Neuronal stem cell (in vitro differentiated cells): ENCODE measurements around the gene OLFM2.

ENCODE experiments used
- DNase-seq: peaks from one replicate; pipeline ENCODE4 v3.0.0-alpha.2; 2013; ENCODE audit warnings: low spot score
- H2AFZ ChIP-seq: one replicate; pipeline ENCODE4 v1.6.1; 2013; ENCODE audit warnings: mild to moderate bottlenecking, low read length, inconsistent platforms
- H2AK5ac ChIP-seq: 2 replicates; pipeline ENCODE4 v1.6.1; 2013; ENCODE audit warnings: low read depth, mild to moderate bottlenecking, inconsistent platforms, low read length, moderate library complexity, mixed read lengths
- H2BK120ac ChIP-seq: 2 replicates; pipeline ENCODE4 v1.6.1; 2013; ENCODE audit warnings: low read depth, mild to moderate bottlenecking, inconsistent platforms, low read length, moderate library complexity, mixed read lengths
- H2BK12ac ChIP-seq: one replicate; pipeline ENCODE4 v1.6.1; 2013; ENCODE audit warnings: low read length, inconsistent platforms
- H2BK15ac ChIP-seq: 2 replicates; pipeline ENCODE4 v1.6.1; 2013; ENCODE audit warnings: mild to moderate bottlenecking, low read length, inconsistent platforms, mixed read lengths
- H2BK5ac ChIP-seq: one replicate; pipeline ENCODE4 v1.6.1; 2013; ENCODE audit warnings: inconsistent platforms, mild to moderate bottlenecking, low read length, moderate library complexity
- H3K14ac ChIP-seq: one replicate; pipeline ENCODE4 v1.6.1; 2013; ENCODE audit warnings: low read length, inconsistent platforms
- H3K18ac ChIP-seq: 2 replicates; pipeline ENCODE4 v1.6.1; 2013; ENCODE audit warnings: low read length, inconsistent platforms
- H3K23ac ChIP-seq: 2 replicates; pipeline ENCODE4 v1.6.1; 2013; ENCODE audit warnings: low read depth, mild to moderate bottlenecking, mixed read lengths, low read length, inconsistent platforms; ENCODE audit not compliant: poor library complexity
- H3K27ac ChIP-seq: replicated peaks from 3 replicates; pipeline ENCODE4 v1.5.1; 2013; ENCODE audit warnings: low read length, inconsistent platforms
- H3K27me3 ChIP-seq, 3 experiments: 2 replicates each; pipeline ENCODE4 v1.6.1; 2013; ENCODE audit warnings: low read length in 3 of 3, mild to moderate bottlenecking in 2 of 3, inconsistent platforms in 1 of 3, low read depth in 1 of 3, mixed read lengths in 1 of 3, moderate library complexity in 1 of 3; ENCODE audit not compliant: control insufficient read depth in 3 of 3, insufficient read depth in 3 of 3
- H3K36me3 ChIP-seq, 2 donors: replicated peaks in 1 of 2; 2 replicates each; pipeline ENCODE4 v1.6.1; 2013; ENCODE audit warnings: low read length in 2 of 2; ENCODE audit not compliant: control insufficient read depth in 2 of 2, insufficient read depth in 2 of 2
- H3K4ac ChIP-seq: 2 replicates; pipeline ENCODE4 v1.6.1; 2013; ENCODE audit warnings: inconsistent platforms, mild to moderate bottlenecking, low read length, moderate library complexity
- H3K4me1 ChIP-seq, 2 donors: 1 replicate in 1 of 2; 2 replicates in 1 of 2; pipeline ENCODE4 v1.6.1; 2013; ENCODE audit warnings: low read length in 2 of 2, low read depth in 1 of 2; ENCODE audit not compliant: control insufficient read depth in 2 of 2, insufficient read depth in 1 of 2
- H3K4me2 ChIP-seq: one replicate; pipeline ENCODE4 v1.6.1; 2013; ENCODE audit warnings: mild to moderate bottlenecking, low read length, inconsistent platforms; ENCODE audit not compliant: insufficient read depth, poor library complexity, severe bottlenecking
- H3K4me3 ChIP-seq, 2 donors: 2 replicates each; pipeline ENCODE4 v1.5.1; 2013; ENCODE audit warnings: low read length in 2 of 2, mild to moderate bottlenecking in 2 of 2, inconsistent platforms in 1 of 2, moderate library complexity in 1 of 2
- H3K79me1 ChIP-seq: one replicate; pipeline ENCODE4 v1.6.1; 2013; ENCODE audit warnings: low read depth, mild to moderate bottlenecking, inconsistent platforms, low read length, moderate library complexity
- H3K9ac ChIP-seq: one replicate; pipeline ENCODE4 v1.6.1; 2013; ENCODE audit warnings: mild to moderate bottlenecking, low read depth, low read length, inconsistent platforms; ENCODE audit not compliant: poor library complexity
- H3K9me3 ChIP-seq, 2 donors: replicated peaks in 1 of 2; 2 replicates each; pipeline versions ENCODE3 to v1.6.1; 2013; ENCODE audit warnings: low read length in 2 of 2, mild to moderate bottlenecking in 2 of 2, inconsistent platforms in 1 of 2, low read depth in 1 of 2, mixed read lengths in 1 of 2, moderate library complexity in 1 of 2; ENCODE audit not compliant: control insufficient read depth in 2 of 2, insufficient read depth in 1 of 2
- H4K8ac ChIP-seq: one replicate; pipeline ENCODE4 v1.6.1; 2013; ENCODE audit warnings: low read depth, mild to moderate bottlenecking, inconsistent platforms, low read length, moderate library complexity
- H4K91ac ChIP-seq: one replicate; pipeline ENCODE4 v1.6.1; 2013; ENCODE audit warnings: low read length, low read depth, mild to moderate bottlenecking, inconsistent platforms; ENCODE audit not compliant: poor library complexity
- WGBS, 2 donors: extraction: QIAGEN DNeasy Blood & Tissue Kit; methylation state at CpG; one replicate each; pipeline ENCODE4 v1.1.7; 2013; ENCODE audit warnings: missing lambda C conversion rate in 2 of 2, mixed read lengths in 1 of 2; ENCODE audit not compliant: insufficient read length in 2 of 2, insufficient replicate concordance in 1 of 2; ENCODE audit errors: extremely low coverage in 2 of 2; 5-methylcytosine and 5-hydroxymethylcytosine counted together

OLFM2 gene

DNA sequence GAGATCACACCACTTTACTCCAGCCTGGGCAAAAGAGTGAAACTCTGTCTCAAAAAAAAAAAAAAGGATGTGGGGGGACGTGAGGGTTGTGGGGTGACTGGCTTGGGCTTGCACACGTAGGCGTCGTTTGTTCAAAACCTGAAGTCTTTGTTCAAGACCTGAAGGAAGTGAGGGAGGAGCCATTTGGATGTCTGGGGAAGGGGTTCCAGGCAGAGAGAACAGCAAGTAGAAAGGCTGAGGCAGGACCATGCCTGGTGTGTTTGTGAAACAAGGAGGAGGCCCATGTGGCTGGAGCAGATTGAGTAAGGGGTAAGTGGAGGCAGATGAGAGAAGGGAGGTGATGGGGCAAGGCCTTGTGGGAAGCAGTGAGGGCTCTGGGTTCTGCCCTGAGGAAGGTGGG is 73.4 kb downstream of the OLFM2 start:
- Histone ChIP-seq H3K9ac (no peak overlapping the region), H2BK15ac (no peak overlapping the region), H2BK5ac (no peak overlapping the region), H3K4ac (no peak overlapping the region), H3K9me3 (no peaks in the 10 kb centered on the region), H3K4me2 (no peak overlapping the region), H3K4me1 (no peaks in the 10 kb centered on the region), H3K27me3 (no peaks in the 10 kb centered on the region), H2AFZ (no peak overlapping the region), H3K36me3 (no peaks in the 10 kb centered on the region), H3K27ac (no peak overlapping the region), H3K23ac (no peak overlapping the region), H2BK12ac (no peak overlapping the region), H3K79me1 (no peaks in the 10 kb centered on the region), H2AK5ac (no peak overlapping the region), H3K18ac (no peak overlapping the region), H3K14ac (no peak overlapping the region), H4K91ac (no peak overlapping the region), H4K8ac (no peak overlapping the region), H3K4me3 (no peak overlapping the region), H2BK120ac (no peak overlapping the region)
- DNase-seq = no peak
- no CpG with 5 or more reads among the region's 4 CpGs for WGBS, 2 donors

- Histone ChIP-seq H2AK5ac (no peak overlapping the region), H2AFZ (no peak overlapping the region), H3K14ac (no peak overlapping the region), H3K36me3 (no peaks in the 10 kb centered on the region), H3K9ac (no peak overlapping the region), H3K4me2 (no peak overlapping the region), H4K8ac (no peak overlapping the region), H4K91ac (no peak overlapping the region), H3K18ac (no peak overlapping the region), H3K79me1 (no peaks in the 10 kb centered on the region), H3K9me3 (peaks cover 0 to 1% of the 10 kb centered on the region in 2 donors), H3K27ac (no peak overlapping the region), H3K4ac (no peak overlapping the region), H3K27me3 (no peaks in the 10 kb centered on the region), H3K23ac (no peak overlapping the region), H3K4me3 (no peak overlapping the region), H2BK5ac (no peak overlapping the region), H3K4me1 (no peaks in the 10 kb centered on the region), H2BK120ac (no peak overlapping the region), H2BK15ac (no peak overlapping the region), H2BK12ac (no peak overlapping the region)
- no peak for DNase-seq
- WGBS, 2 donors = no CpG with 5 or more reads among the region's 1 CpG
Measured at GRCh38 chr19:9861503-9861902, 74.8 kb downstream of the OLFM2 start.

DNA sequence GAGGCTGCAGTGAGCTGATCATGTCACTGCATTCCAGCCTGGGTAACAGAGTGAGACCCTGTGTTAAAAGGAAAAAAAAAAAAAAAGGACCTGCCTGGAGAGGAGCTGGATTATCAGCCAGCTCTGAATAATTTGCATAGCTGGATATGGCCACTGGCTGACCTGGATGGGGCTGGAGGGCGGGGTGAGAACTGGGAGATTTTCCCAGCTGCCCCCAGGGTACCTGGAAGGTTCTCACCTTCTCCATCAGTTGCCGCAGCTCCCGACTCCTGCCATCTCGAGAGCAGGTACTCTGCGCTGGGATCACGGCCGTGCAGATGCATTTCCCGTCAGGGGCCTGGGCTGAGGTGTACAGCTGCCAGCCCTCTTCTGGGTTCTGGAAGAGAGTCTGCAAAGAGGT is 75.9 kb downstream of the OLFM2 start:
- H3K4me2 ChIP-seq = no peak overlapping the region
- no CpG with 5 or more reads among the region's 8 CpGs for WGBS, 2 donors
- no peak overlapping the region for H3K9ac ChIP-seq
- H3K14ac ChIP-seq = no peak overlapping the region
- H3K79me1 ChIP-seq = no peaks in the 10 kb centered on the region
- H2BK15ac ChIP-seq = no peak overlapping the region
- H2BK5ac ChIP-seq = no peak overlapping the region
- H2AFZ ChIP-seq = no peak overlapping the region
- no peak overlapping the region for H2BK12ac ChIP-seq
- H3K9me3 ChIP-seq = peaks cover 0 to 1% of the 10 kb centered on the region in 2 donors
- H3K18ac ChIP-seq = no peak overlapping the region
- H3K23ac ChIP-seq = no peak overlapping the region
- no peak overlapping the region for H3K27ac ChIP-seq
- no peak overlapping the region for H2BK120ac ChIP-seq
- H3K4ac ChIP-seq = no peak overlapping the region
- no peak overlapping the region for H4K91ac ChIP-seq
- no peak for DNase-seq
- no peak overlapping the region for H2AK5ac ChIP-seq
- peaks cover 0 to 3% of the 10 kb centered on the region in 2 donors for H3K36me3 ChIP-seq
- H3K4me1 ChIP-seq = no peaks in the 10 kb centered on the region
- no peak overlapping the region for H3K4me3 ChIP-seq
- H3K27me3 ChIP-seq = no peaks in the 10 kb centered on the region
- H4K8ac ChIP-seq = no peak overlapping the region

DNA sequence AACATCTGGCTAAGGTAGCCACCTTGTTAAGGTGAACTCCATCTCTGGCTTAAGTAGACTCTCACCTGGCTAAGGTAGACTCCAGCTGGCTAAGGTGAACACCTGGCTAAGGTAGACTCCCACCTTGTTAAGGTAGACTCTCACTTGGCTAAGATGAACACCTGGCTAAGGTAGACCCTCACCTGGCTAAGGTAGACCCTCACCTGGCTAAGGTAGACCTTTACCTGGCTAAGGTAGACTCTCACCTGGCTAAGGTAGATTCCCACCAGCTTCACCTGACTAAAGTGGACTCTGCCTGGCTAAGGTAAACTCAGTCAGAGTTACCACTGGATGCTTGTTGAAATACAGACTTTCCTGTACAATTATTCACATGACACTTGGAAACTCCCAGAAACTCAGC is 77.5 kb downstream of the OLFM2 start:
- H2BK120ac ChIP-seq = no peak overlapping the region
- no peak overlapping the region for H2AK5ac ChIP-seq
- no peak overlapping the region for H3K4me2 ChIP-seq
- no peak overlapping the region for H3K27ac ChIP-seq
- H4K8ac ChIP-seq = no peak overlapping the region
- peaks cover 0 to 3% of the 10 kb centered on the region in 2 donors for H3K36me3 ChIP-seq
- no peaks in the 10 kb centered on the region for H3K27me3 ChIP-seq
- DNase-seq = no peak
- no peak overlapping the region for H3K18ac ChIP-seq
- H3K14ac ChIP-seq = no peak overlapping the region
- no peak overlapping the region for H2AFZ ChIP-seq
- no peak overlapping the region for H2BK15ac ChIP-seq
- no peaks in the 10 kb centered on the region for H3K4me1 ChIP-seq
- H2BK5ac ChIP-seq = no peak overlapping the region
- no peak overlapping the region for H3K4ac ChIP-seq
- H3K79me1 ChIP-seq = no peaks in the 10 kb centered on the region
- H3K23ac ChIP-seq = no peak overlapping the region
- no peak overlapping the region for H3K9ac ChIP-seq
- H3K9me3 ChIP-seq = peaks cover 0 to 1% of the 10 kb centered on the region in 2 donors
- H2BK12ac ChIP-seq = no peak overlapping the region
- no peak overlapping the region for H4K91ac ChIP-seq
- no peak overlapping the region for H3K4me3 ChIP-seq
